HCT116 (cell line): Measurements from ENCODE around the gene PLSCR1. TPM values are rescaled to one million over a fixed set of nuclear protein-coding genes. Genes with fewer than 3 reads are reported as not detected.

ENCODE experiments used
- ATAC-seq: fragments of 200-7000 bp; cut with Tn5 transposase; 2 replicates; pipeline ENCODE4 v1.9.1; 2020; ENCODE audit warnings: mild to moderate bottlenecking, moderate library complexity
- BruUV-seq: library from RNA; stranded (reverse); fragments of 400-500 nt; replicated peaks from 2 replicates; lab custom pipeline; 2021; lab: Mats Ljungman, UMichigan
- CTCF ChIA-PET: fragments of 300-600 bp; sonication (Branson Sonifier 250); formaldehyde crosslinking; loops from one replicate; lab custom pipeline; 2021; ENCODE audit warnings: antibody characterized with exemption; lab: Charles Lee
- POLR2A ChIA-PET: fragments of 300-600, 350-600 bp; sonication (Branson Sonifier 250); formaldehyde crosslinking; loops from one replicate; lab custom pipeline; 2021; ENCODE audit warnings: antibody characterized with exemption; lab: Charles Lee
- RAD21 ChIA-PET, 2 experiments: fragments of 300-600 bp; sonication (Branson Sonifier 250); formaldehyde crosslinking; loops; one replicate each; lab custom pipeline; 2023; ENCODE audit warnings: low total read pairs in 2 of 2; ENCODE audit not compliant: uncharacterized antibody in 2 of 2, unreplicated experiment in 2 of 2, low non-redundant PET in 1 of 2; lab: Charles Lee
- DNase-seq: peaks from one replicate; pipeline ENCODE4 v3.0.0-alpha.2; 2010; ENCODE audit warnings: low read depth, low spot score
- H2AFZ ChIP-seq: fragments of 200-600 bp; shearing (Covaris generic), sonication (generic); 2 replicates; pipeline ENCODE4 v1.6.1; 2017; ENCODE audit warnings: low read depth, mixed run types, mixed read lengths, antibody characterized with exemption, low read length; ENCODE audit not compliant: poor library complexity, severe bottlenecking
- H3K27ac ChIP-seq: 2 replicates; pipeline ENCODE4 v1.5.1; 2012; ENCODE audit warnings: low read depth, low read length
- H3K27me3 ChIP-seq: fragments of 200-600 bp; sonication (generic); 2 replicates; pipeline ENCODE4 v1.6.1; 2016; ENCODE audit warnings: mixed run types, low read length, mixed read lengths; ENCODE audit not compliant: insufficient read depth
- H3K36me3 ChIP-seq, 2 experiments: fragments of 200-500 bp in 1 of 2; fragments of 200-600 bp in 1 of 2; sonication (Bioruptor generic) in 1 of 2; sonication (generic) in 1 of 2; 2 replicates each; pipeline versions ENCODE4 v1.5.1 to v1.6.1; 2014 to 2016; ENCODE audit warnings: low read length in 2 of 2, inconsistent platforms in 1 of 2, mixed read lengths in 1 of 2, mixed run types in 1 of 2; ENCODE audit not compliant: insufficient read depth in 2 of 2, control insufficient read depth in 1 of 2
- H3K4me1 ChIP-seq, 2 experiments: fragments of 200-600 bp in 1 of 2; sonication (generic) in 1 of 2; 2 replicates each; pipeline versions ENCODE4 v1.5.1 to v1.6.1; 2012 to 2017; ENCODE audit warnings: low read length in 2 of 2, inconsistent platforms in 1 of 2, mild to moderate bottlenecking in 1 of 2, mixed read lengths in 1 of 2, mixed run types in 1 of 2, moderate library complexity in 1 of 2; ENCODE audit not compliant: insufficient read depth in 2 of 2, control insufficient read depth in 1 of 2
- H3K4me2 ChIP-seq: fragments of 200-600 bp; sonication (generic); 2 replicates; pipeline ENCODE4 v1.6.1; 2017; ENCODE audit warnings: mixed run types, low read length, mixed read lengths
- H3K4me3 ChIP-seq, 2 experiments: fragments of 200-600 bp in 1 of 2; sonication (generic) in 1 of 2; replicated peaks in 1 of 2; 2 replicates each; pipeline ENCODE4 v1.5.1; 2011 to 2016; ENCODE audit warnings: low read length in 2 of 2, control low read depth in 1 of 2, low read depth in 1 of 2, mild to moderate bottlenecking in 1 of 2, mixed read lengths in 1 of 2, mixed run types in 1 of 2
- H3K79me2 ChIP-seq: fragments of 200-600 bp; sonication (generic); 2 replicates; pipeline ENCODE4 v1.6.1; 2017; ENCODE audit warnings: mild to moderate bottlenecking, mixed run types, low read length, moderate library complexity, mixed read lengths; ENCODE audit not compliant: insufficient read depth
- H3K9ac ChIP-seq: fragments of 200-600 bp; sonication (generic); 2 replicates; pipeline ENCODE4 v1.6.1; 2016; ENCODE audit warnings: low read length, mixed read lengths
- H3K9me2 ChIP-seq: fragments of 200-600 bp; sonication (generic), shearing (Covaris generic); 2 replicates; pipeline ENCODE4 v1.6.1; 2017; ENCODE audit warnings: mixed run types, mild to moderate bottlenecking, moderate library complexity; ENCODE audit not compliant: insufficient read depth
- H3K9me3 ChIP-seq, 2 experiments: fragments of 200-500 bp in 1 of 2; fragments of 200-600 bp in 1 of 2; sonication (Bioruptor generic) in 1 of 2; sonication (generic) in 1 of 2; 2 replicates each; pipeline ENCODE4 v1.6.1; 2014 to 2017; ENCODE audit warnings: low read length in 2 of 2, mixed read lengths in 2 of 2, inconsistent platforms in 1 of 2, low read depth in 1 of 2, mild to moderate bottlenecking in 1 of 2, mixed run types in 1 of 2, moderate library complexity in 1 of 2; ENCODE audit not compliant: control insufficient read depth in 1 of 2, insufficient read depth in 1 of 2
- H4K20me1 ChIP-seq: fragments of 200-600 bp; sonication (generic), shearing (Covaris generic); 2 replicates; pipeline ENCODE4 v1.6.1; 2017; ENCODE audit warnings: mixed run types, mild to moderate bottlenecking, moderate library complexity; ENCODE audit not compliant: insufficient read depth
- ATF3 ChIP-seq: IDR thresholded peaks from 2 replicates; pipeline ENCODE4 v1.6.1; 2012
- CEBPB ChIP-seq: IDR thresholded peaks from 2 replicates; pipeline ENCODE4 v1.6.1; 2012; ENCODE audit warnings: low read depth
- EGR1 ChIP-seq: IDR thresholded peaks from 2 replicates; pipeline ENCODE4 v1.6.1; 2012; ENCODE audit warnings: low read depth
- ELF1 ChIP-seq: IDR thresholded peaks from 2 replicates; pipeline ENCODE4 v1.6.1; 2012; ENCODE audit warnings: low read depth, borderline replicate concordance
- EZH2 ChIP-seq: fragments of 200-600 bp; sonication (generic); IDR thresholded peaks from 2 replicates; pipeline ENCODE4 v1.6.1; 2017; ENCODE audit warnings: antibody characterized with exemption, mixed run types
- FOSL1 ChIP-seq: IDR thresholded peaks from 2 replicates; pipeline ENCODE4 v1.6.1; 2012; ENCODE audit warnings: low read depth
- MAX ChIP-seq: IDR thresholded peaks from 2 replicates; pipeline ENCODE4 v1.6.1; 2012
- POLR2A ChIP-seq: IDR thresholded peaks from 2 replicates; pipeline ENCODE4 v1.7.0; 2011; ENCODE audit warnings: borderline replicate concordance; ENCODE audit not compliant: insufficient read depth, insufficient read length; ENCODE audit errors: extremely low read depth
- RAD21 ChIP-seq: IDR thresholded peaks from 2 replicates; pipeline ENCODE4 v1.6.1; 2012; ENCODE audit warnings: low read depth, mild to moderate bottlenecking
- REST ChIP-seq: IDR thresholded peaks from 2 replicates; pipeline ENCODE4 v1.6.1; 2012; ENCODE audit warnings: low read depth
- SIN3A ChIP-seq: IDR thresholded peaks from 2 replicates; pipeline ENCODE4 v1.6.1; 2012; ENCODE audit warnings: low read depth
- SP1 ChIP-seq: IDR thresholded peaks from 2 replicates; pipeline ENCODE4 v1.6.1; 2012; ENCODE audit warnings: low read depth
- TCF7L2 ChIP-seq: IDR thresholded peaks from 2 replicates; pipeline ENCODE4 v1.7.0; 2011; ENCODE audit warnings: borderline replicate concordance, inconsistent platforms; ENCODE audit not compliant: insufficient read depth, insufficient read length; ENCODE audit errors: extremely low read depth
- YY1 ChIP-seq: IDR thresholded peaks from 2 replicates; pipeline ENCODE4 v1.6.1; 2011; ENCODE audit warnings: low read length, low read depth, moderate library complexity, mild to moderate bottlenecking; ENCODE audit not compliant: insufficient replicate concordance; ENCODE audit errors: extremely low read depth
- intact Hi-C: fragments of 100-400 bp; cut with micrococcal nuclease; formaldehyde crosslinking; loops from 2 replicates; pipeline ENCODE4 v1.10.0; 2022
- total RNA-seq: library from RNA; stranded (reverse); gene quantifications from one replicate; pipeline ENCODE4 v1.2.1, GENCODE V29; 2021; ENCODE audit not compliant: unreplicated experiment
- TF ChIP-seq, protein P1 (sequence below): IDR thresholded peaks from 2 replicates; pipeline ENCODE4 v1.6.1; 2011; ENCODE audit warnings: mild to moderate bottlenecking, low read length, moderate library complexity; ENCODE audit not compliant: insufficient replicate concordance; ENCODE audit errors: extremely low read depth

The PLSCR1 gene
- total RNA-seq, 1 experiment from 2014 or later: 44.2 TPM

GRCh38 chr3:146557745-146558144 is 13.3 kb upstream of the PLSCR1 start:
- H4K20me1 ChIP-seq: no peaks in the 10 kb centered on the region
- H3K4me1 ChIP-seq: no peaks in the 10 kb centered on the region
- no peaks in the 10 kb centered on the region for H3K9me2 ChIP-seq
- DNase-seq: no peak
- CTCF ChIA-PET: no interaction called here
- RAD21 ChIA-PET: no interaction called here
- H3K79me2 ChIP-seq: no peaks in the 10 kb centered on the region
- TF ChIP-seq ELF1 (no peak), CEBPB (no peak), POLR2A (no peak), ATF3 (no peak)
- no peak overlapping the region for H3K27ac ChIP-seq
- POLR2A ChIA-PET: no interaction called here
- no peak for ATAC-seq
- H3K4me2 ChIP-seq: no peak overlapping the region
- no peaks in the 10 kb centered on the region for H3K9me3 ChIP-seq
- BruUV-seq: no TSS peak
- intact Hi-C loops: no loop called here
- no peak overlapping the region for H2AFZ ChIP-seq
- H3K9ac ChIP-seq: no peak overlapping the region
- H3K27me3 ChIP-seq: no peaks in the 10 kb centered on the region
- H3K4me3 ChIP-seq: no peak overlapping the region
- no peaks in the 10 kb centered on the region for H3K36me3 ChIP-seq

- Histone ChIP-seq H3K9ac (no peak overlapping the region), H3K79me2 (no peaks in the 10 kb centered on the region), H3K4me3 (no peak overlapping the region), H3K4me1 (peaks cover 0 to 13% of the 10 kb centered on the region in 2 experiments; a peak in 2 of 4 replicates), H3K9me3 (no peaks in the 10 kb centered on the region), H3K9me2 (no peaks in the 10 kb centered on the region), H2AFZ (no peak overlapping the region), H3K27me3 (no peaks in the 10 kb centered on the region), H3K27ac (no peak overlapping the region), H3K4me2 (no peak overlapping the region), H3K36me3 (no peaks in the 10 kb centered on the region), H4K20me1 (no peaks in the 10 kb centered on the region)
- BruUV-seq: no TSS peak
- ATAC-seq (no peak), DNase-seq (no peak)
- intact Hi-C loops: no loop called here
- ChIA-PET CTCF (no interaction called here), POLR2A (no interaction called here), RAD21 (no interaction called here)
- TF ChIP-seq YY1 (no peak), ELF1 (no peak), REST (no peak), SP1 (no peak), RAD21 (no peak), SIN3A (no peak), POLR2A (no peak), ATF3 (no peak), EZH2 (no peak), MAX (no peak), TCF7L2 (no peak), FOSL1 (no peak), EGR1 (no peak)
- TF ChIP-seq, protein P1, sequence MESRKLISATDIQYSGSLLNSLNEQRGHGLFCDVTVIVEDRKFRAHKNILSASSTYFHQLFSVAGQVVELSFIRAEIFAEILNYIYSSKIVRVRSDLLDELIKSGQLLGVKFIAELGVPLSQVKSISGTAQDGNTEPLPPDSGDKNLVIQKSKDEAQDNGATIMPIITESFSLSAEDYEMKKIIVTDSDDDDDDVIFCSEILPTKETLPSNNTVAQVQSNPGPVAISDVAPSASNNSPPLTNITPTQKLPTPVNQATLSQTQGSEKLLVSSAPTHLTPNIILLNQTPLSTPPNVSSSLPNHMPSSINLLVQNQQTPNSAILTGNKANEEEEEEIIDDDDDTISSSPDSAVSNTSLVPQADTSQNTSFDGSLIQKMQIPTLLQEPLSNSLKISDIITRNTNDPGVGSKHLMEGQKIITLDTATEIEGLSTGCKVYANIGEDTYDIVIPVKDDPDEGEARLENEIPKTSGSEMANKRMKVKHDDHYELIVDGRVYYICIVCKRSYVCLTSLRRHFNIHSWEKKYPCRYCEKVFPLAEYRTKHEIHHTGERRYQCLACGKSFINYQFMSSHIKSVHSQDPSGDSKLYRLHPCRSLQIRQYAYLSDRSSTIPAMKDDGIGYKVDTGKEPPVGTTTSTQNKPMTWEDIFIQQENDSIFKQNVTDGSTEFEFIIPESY: no peak
These were observed 10.9 kb upstream of the PLSCR1 start for GRCh38 chr3:146555311-146555710.
